DMS53 treated with DMSO at 0.1 percent for 48 hours (cell line): ENCODE data around the gene FRZB.

ENCODE experiments used
- DNase-seq: peaks from one replicate; lab custom pipeline; 2025; ENCODE audit not compliant: unreplicated experiment; lab: John Stamatoyannopoulos, UW

The FRZB gene

GRCh38 chr2:182804128-182804527 is 62.3 kb downstream of the FRZB start:
- no peak for DNase-seq

GRCh38 chr2:182798736-182799135 is 67.7 kb downstream of the FRZB start:
- no peak for DNase-seq

- DNase-seq, result no peak
Measured at GRCh38 chr2:182792441-182792840, 74.0 kb downstream of the FRZB start.

- DNase-seq, result peak; percentile 60
Measured at GRCh38 chr2:182784777-182785176, 81.7 kb downstream of the FRZB start.

- no peak for DNase-seq
Measured at GRCh38 chr2:182784058-182784706, 82.3 kb downstream of the FRZB start.
